Type B pancreatic cell (in vitro differentiated cells): ENCODE results near the gene TSPAN2. TPM values are rescaled to one million over a fixed set of nuclear protein-coding genes. Genes with fewer than 3 reads are reported as not detected.

Source experiments
- DNase-seq: peaks from one replicate; pipeline ENCODE4 v3.0.0; 2021; ENCODE audit warnings: mixed read lengths; ENCODE audit not compliant: unreplicated experiment; ENCODE audit errors: extremely low spot score
- H3K27ac Mint-ChIP-seq: 2 replicates; pipeline ENCODE4 v1.8.0; 2021; ENCODE audit warnings: mild to moderate bottlenecking, mixed read lengths
- H3K27me3 Mint-ChIP-seq: 2 replicates; pipeline ENCODE4 v1.8.0; 2021; ENCODE audit warnings: mixed read lengths
- H3K36me3 Mint-ChIP-seq: 2 replicates; pipeline ENCODE4 v1.8.0; 2021; ENCODE audit warnings: mixed read lengths
- H3K4me1 Mint-ChIP-seq: one replicate; pipeline ENCODE4 v1.8.0; 2021; ENCODE audit warnings: mixed read lengths; ENCODE audit not compliant: unreplicated experiment
- H3K4me3 Mint-ChIP-seq: 2 replicates; pipeline ENCODE4 v1.8.0; 2021; ENCODE audit warnings: mild to moderate bottlenecking, mixed read lengths
- H3K9me3 Mint-ChIP-seq: 2 replicates; pipeline ENCODE4 v1.8.0; 2021; ENCODE audit warnings: mixed read lengths
- CTCF ChIP-seq: fragments of 200-600 bp; sonication (generic); conservative IDR thresholded peaks from 2 replicates; pipeline ENCODE4 v1.5.0; 2021; ENCODE audit warnings: antibody characterized with exemption, mild to moderate bottlenecking
- total RNA-seq: library from RNA; stranded (reverse); gene quantifications from 2 replicates; pipeline ENCODE4 v1.2.1, GENCODE V29; 2021; ENCODE audit warnings: low replicate concordance

TSPAN2 gene
- total RNA-seq, 1 donor from 2014 or later = 29.6 TPM

- Mint-ChIP-seq H3K27ac (no peak overlapping the region), H3K36me3 (no peaks in the 10 kb centered on the region), H3K4me1 (peaks cover 4% of the 10 kb centered on the region), H3K27me3 (peaks cover 6% of the 10 kb centered on the region), H3K9me3 (no peaks in the 10 kb centered on the region), H3K4me3 (no peak overlapping the region)
- TF ChIP-seq CTCF = no peak
- no peak for DNase-seq
Measured at GRCh38 chr1:115130786-115131185, 41.5 kb upstream of the TSPAN2 start.

- Mint-ChIP-seq H3K4me1 (peaks cover 4% of the 10 kb centered on the region), H3K4me3 (no peak overlapping the region), H3K27ac (no peak overlapping the region)
Measured at GRCh38 chr1:115129071-115129640, 39.9 kb upstream of the TSPAN2 start.

GRCh38 chr1:115127539-115127938 lies 38.2 kb upstream of the TSPAN2 start:
- H3K27me3 Mint-ChIP-seq = no peaks in the 10 kb centered on the region
- peaks cover 4% of the 10 kb centered on the region for H3K4me1 Mint-ChIP-seq
- H3K9me3 Mint-ChIP-seq = peaks cover 15% of the 10 kb centered on the region
- no peak overlapping the region for H3K4me3 Mint-ChIP-seq
- no peaks in the 10 kb centered on the region for H3K36me3 Mint-ChIP-seq
- DNase-seq = no peak
- H3K27ac Mint-ChIP-seq = no peak overlapping the region
- no peak for TF ChIP-seq CTCF

More at GRCh38 chr1:115129071-115129640, 39.9 kb upstream of the TSPAN2 start:
- no peaks in the 10 kb centered on the region for H3K36me3 Mint-ChIP-seq
- H3K27me3 Mint-ChIP-seq = peaks cover 3% of the 10 kb centered on the region
- no peak for TF ChIP-seq CTCF
- DNase-seq = no peak
- H3K9me3 Mint-ChIP-seq = peaks cover 8% of the 10 kb centered on the region

GRCh38 chr1:115126516-115126915 lies 37.2 kb upstream of the TSPAN2 start:
- Mint-ChIP-seq H3K36me3 (no peaks in the 10 kb centered on the region), H3K4me1 (peaks cover 4% of the 10 kb centered on the region), H3K4me3 (no peak overlapping the region), H3K9me3 (peaks cover 22% of the 10 kb centered on the region), H3K27ac (no peak overlapping the region), H3K27me3 (no peaks in the 10 kb centered on the region)
- no peak for TF ChIP-seq CTCF
- DNase-seq = no peak

GRCh38 chr1:115123116-115123515 lies 33.8 kb upstream of the TSPAN2 start:
- TF ChIP-seq CTCF = no peak
- no peak overlapping the region for H3K27ac Mint-ChIP-seq
- H3K4me3 Mint-ChIP-seq = no peak overlapping the region
- H3K36me3 Mint-ChIP-seq = no peaks in the 10 kb centered on the region
- H3K4me1 Mint-ChIP-seq = peaks cover 3% of the 10 kb centered on the region
- no peak for DNase-seq
- H3K27me3 Mint-ChIP-seq = no peaks in the 10 kb centered on the region
- H3K9me3 Mint-ChIP-seq = peaks cover 31% of the 10 kb centered on the region

GRCh38 chr1:115121793-115122192 lies 32.5 kb upstream of the TSPAN2 start:
- no peak for DNase-seq
- H3K27me3 Mint-ChIP-seq = no peaks in the 10 kb centered on the region
- no peak overlapping the region for H3K27ac Mint-ChIP-seq
- no peaks in the 10 kb centered on the region for H3K4me1 Mint-ChIP-seq
- TF ChIP-seq CTCF = no peak
- H3K4me3 Mint-ChIP-seq = no peak overlapping the region
- H3K9me3 Mint-ChIP-seq = peaks cover 37% of the 10 kb centered on the region
- no peaks in the 10 kb centered on the region for H3K36me3 Mint-ChIP-seq
